ENCODE results near the gene AOC3.

Gene AOC3, protein sequence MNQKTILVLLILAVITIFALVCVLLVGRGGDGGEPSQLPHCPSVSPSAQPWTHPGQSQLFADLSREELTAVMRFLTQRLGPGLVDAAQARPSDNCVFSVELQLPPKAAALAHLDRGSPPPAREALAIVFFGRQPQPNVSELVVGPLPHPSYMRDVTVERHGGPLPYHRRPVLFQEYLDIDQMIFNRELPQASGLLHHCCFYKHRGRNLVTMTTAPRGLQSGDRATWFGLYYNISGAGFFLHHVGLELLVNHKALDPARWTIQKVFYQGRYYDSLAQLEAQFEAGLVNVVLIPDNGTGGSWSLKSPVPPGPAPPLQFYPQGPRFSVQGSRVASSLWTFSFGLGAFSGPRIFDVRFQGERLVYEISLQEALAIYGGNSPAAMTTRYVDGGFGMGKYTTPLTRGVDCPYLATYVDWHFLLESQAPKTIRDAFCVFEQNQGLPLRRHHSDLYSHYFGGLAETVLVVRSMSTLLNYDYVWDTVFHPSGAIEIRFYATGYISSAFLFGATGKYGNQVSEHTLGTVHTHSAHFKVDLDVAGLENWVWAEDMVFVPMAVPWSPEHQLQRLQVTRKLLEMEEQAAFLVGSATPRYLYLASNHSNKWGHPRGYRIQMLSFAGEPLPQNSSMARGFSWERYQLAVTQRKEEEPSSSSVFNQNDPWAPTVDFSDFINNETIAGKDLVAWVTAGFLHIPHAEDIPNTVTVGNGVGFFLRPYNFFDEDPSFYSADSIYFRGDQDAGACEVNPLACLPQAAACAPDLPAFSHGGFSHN

DNA sequence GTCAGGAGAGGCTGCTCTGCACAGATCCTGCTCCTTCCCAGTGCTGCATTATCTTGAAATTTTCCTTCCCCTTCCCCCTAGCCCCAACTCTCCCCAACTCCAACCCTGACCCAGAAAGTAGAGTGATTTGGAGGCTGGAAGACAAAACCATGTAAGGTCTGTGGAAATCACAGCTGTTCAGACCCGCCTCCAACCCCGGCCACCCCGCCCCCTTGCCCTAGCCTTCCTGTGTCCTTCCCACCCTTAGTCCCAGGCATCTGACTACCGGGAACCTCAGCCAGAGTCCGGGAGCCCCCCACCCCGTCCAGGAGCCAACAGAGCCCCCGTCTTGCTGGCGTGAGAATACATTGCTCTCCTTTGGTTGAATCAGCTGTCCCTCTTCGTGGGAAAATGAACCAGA, at the start of gene AOC3:
TSS of gene AOC3 (plus strand) at position 246 of the 400 bp plus-strand sequence. CDS start at position 391, 145 bp downstream.
- no peak within 1 kb of the TSS for H3K4me3 ChIP-seq (ENCODE audit: low read length)
- TF ChIP-seq, protein P1, sequence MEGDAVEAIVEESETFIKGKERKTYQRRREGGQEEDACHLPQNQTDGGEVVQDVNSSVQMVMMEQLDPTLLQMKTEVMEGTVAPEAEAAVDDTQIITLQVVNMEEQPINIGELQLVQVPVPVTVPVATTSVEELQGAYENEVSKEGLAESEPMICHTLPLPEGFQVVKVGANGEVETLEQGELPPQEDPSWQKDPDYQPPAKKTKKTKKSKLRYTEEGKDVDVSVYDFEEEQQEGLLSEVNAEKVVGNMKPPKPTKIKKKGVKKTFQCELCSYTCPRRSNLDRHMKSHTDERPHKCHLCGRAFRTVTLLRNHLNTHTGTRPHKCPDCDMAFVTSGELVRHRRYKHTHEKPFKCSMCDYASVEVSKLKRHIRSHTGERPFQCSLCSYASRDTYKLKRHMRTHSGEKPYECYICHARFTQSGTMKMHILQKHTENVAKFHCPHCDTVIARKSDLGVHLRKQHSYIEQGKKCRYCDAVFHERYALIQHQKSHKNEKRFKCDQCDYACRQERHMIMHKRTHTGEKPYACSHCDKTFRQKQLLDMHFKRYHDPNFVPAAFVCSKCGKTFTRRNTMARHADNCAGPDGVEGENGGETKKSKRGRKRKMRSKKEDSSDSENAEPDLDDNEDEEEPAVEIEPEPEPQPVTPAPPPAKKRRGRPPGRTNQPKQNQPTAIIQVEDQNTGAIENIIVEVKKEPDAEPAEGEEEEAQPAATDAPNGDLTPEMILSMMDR (conservative IDR thresholded peaks at IDR 0.05; ENCODE audit: low read depth, low read length), result no peak
- no peak for DNase-seq (ENCODE audit: low read depth)

DNA sequence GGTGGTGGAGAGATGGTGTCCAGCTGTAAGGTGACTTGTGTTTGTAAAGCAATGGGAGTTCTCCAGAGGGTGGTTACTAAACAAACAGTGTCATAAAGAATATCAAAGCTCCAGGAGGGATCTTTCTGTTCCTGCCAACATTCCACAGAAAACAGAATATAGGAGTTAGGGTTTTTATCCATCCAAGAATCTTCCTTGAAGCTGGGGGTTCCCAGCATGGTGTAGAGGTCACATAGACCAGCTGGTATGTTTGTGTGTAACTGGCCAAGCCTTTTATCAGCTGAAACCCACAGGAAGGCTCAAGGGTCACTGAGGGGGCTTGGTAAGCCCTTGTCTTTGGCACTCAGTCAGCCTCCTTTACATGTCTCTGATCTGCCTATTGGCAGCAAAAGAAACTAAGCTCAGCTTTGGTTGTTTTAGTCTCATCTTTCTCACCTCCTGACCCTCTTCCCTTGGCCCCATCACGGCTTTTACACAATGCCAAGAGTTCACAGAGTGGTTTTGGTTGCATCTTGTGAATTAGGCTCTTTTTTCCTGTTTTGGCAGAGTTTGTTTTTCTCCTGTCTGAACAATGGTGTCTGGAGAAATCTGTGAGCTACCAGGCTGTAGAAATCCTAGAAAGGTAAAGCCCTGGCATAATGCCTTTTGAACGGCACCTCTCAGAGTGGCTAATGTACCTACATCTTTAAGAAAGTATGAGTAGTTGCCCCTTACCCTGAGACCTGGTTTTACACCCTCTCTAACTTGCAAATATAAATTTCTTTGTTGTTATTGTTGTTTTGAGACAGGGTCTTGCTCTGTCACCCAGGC, 47.7 kb upstream of the AOC3 start:
- TF ChIP-seq, protein P1 (conservative IDR thresholded peaks at IDR 0.05; ENCODE audit: low read depth, low read length), result no peak
- no peak for DNase-seq (ENCODE audit: low read depth)
- no peak overlapping the region for H3K4me3 ChIP-seq (ENCODE audit: low read length)

DNA sequence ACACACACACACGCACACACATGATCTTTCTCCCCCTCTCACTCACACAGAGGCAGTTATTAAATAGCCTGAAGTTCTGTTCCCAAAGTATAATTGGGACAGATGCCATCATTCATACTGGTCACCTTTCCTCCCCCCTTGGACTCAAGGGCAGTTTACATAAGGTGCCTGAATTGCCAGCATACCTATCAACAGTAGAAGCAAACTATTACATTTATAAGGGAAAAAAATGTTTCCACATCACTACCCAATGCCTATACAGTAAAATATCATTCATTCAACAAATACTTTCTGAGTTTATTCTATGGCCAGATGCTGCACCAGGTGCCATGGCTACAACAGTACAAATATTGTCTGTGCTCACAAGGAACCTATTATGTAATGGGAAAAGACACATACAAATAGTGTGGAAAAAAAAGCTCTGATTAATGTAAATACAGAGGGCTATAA, 46.1 kb upstream of the AOC3 start:
- no peak overlapping the region for H3K4me3 ChIP-seq (ENCODE audit: low read length)
- no peak for DNase-seq (ENCODE audit: low read depth)
- TF ChIP-seq, protein P1 (conservative IDR thresholded peaks at IDR 0.05; ENCODE audit: low read depth, low read length), result no peak

DNA sequence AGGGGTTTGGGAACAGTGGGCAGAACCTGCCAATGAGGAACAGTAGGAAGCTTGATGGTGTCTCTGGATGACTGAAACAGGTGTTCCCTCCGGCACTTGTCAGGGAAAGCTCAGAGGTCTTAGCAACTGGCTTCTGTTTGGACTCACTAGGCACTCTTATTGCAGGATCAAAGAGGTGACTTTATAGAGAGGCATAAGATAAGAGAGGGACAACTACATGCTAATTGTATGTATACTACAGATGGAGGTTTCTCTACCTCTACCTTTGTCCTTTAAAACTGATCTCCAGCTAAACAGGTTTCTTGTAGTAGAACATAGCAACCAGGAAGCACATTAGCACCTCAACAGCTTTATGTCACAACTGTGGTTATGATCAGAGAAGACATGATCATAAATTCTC, 44.8 kb upstream of the AOC3 start:
- TF ChIP-seq, protein P1 (conservative IDR thresholded peaks at IDR 0.05; ENCODE audit: low read depth, low read length), result no peak
- no peak overlapping the region for H3K4me3 ChIP-seq (ENCODE audit: low read length)
- no peak for DNase-seq (ENCODE audit: low read depth)

DNA sequence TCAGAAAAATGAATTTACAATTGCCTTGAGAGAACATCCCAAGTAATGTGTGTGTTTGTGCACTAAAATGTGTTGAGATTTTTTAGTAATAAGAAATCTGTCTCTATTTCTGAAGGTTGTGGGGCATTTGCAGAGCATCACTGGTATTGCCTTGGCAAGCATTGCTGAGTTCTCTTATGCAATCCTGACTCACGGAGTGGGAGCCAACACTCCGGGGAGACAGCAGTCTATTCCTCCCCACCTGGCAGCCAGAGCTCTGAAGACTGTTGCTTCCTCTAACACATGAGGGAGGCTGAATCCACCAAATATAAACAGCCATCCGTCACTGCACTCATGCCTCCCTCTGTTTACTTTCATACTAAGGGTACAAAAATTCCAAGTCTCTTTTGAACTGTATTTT, 41.7 kb upstream of the AOC3 start:
- TF ChIP-seq, protein P1 (conservative IDR thresholded peaks at IDR 0.05; ENCODE audit: low read depth, low read length), result no peak
- no peak for DNase-seq (ENCODE audit: low read depth)
- H3K4me3 ChIP-seq (ENCODE audit: low read length), result no peak overlapping the region

DNA sequence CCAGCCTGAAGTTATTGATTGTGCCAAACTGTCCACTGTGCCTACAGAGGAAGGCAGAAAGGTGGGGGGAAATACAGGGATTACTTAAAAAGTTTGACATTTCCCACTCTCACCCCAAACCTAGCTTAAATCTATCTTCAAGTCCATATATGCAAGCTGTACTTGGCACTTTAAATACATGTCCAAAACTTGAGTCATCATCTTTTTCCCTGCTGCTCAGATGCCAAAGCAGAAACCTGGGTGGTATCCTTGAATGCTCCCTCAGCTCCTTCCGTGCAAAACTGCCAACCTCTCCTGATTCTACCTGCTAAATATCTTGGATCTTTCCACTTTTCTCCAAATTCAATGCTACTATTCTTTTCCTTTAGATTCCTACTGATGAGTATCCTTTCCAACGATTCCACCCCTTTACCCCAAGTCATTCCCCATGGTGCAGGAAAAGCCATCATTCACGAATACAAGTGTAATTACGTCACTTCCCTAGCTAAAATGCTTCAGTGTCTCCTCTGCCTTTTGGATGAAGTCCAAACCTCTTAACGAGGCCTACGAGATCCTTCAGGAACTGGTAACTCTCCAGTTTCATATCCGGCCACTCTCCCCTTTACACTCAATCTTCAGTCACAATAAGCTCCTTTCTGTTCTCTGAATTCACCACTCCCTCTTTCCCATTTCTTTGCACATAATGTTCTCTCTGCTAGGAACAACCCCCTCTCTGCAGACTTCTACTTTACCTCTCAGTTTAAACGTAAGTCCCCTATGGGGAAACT, 36.2 kb upstream of the AOC3 start:
- TF ChIP-seq, protein P1 (conservative IDR thresholded peaks at IDR 0.05; ENCODE audit: low read depth, low read length), result no peak

More for the DNA sequence above, 36.2 kb upstream of the AOC3 start:
- H3K4me3 ChIP-seq (ENCODE audit: low read length), result no peak overlapping the region
- DNase-seq (ENCODE audit: low read depth), result no peak

Data from retinal pigment epithelial cell (primary cell).